ENCODE data around the gene C12orf54.

Gene C12orf54

GRCh38 chr12:48542300-48542928 lies 60.1 kb downstream of the C12orf54 start:
- no peaks in the 10 kb centered on the region for H4K20me1 ChIP-seq (ENCODE audit: insufficient read depth, low read length)
- H3K9me3 ChIP-seq (ENCODE audit: insufficient read depth, low read length, severe bottlenecking): no peaks in the 10 kb centered on the region
- no peak for TF ChIP-seq EZH2 (IDR thresholded peaks at IDR 0.05; ENCODE audit: borderline replicate concordance, low read depth, low read length, severe bottlenecking)
- TF ChIP-seq, protein P1, sequence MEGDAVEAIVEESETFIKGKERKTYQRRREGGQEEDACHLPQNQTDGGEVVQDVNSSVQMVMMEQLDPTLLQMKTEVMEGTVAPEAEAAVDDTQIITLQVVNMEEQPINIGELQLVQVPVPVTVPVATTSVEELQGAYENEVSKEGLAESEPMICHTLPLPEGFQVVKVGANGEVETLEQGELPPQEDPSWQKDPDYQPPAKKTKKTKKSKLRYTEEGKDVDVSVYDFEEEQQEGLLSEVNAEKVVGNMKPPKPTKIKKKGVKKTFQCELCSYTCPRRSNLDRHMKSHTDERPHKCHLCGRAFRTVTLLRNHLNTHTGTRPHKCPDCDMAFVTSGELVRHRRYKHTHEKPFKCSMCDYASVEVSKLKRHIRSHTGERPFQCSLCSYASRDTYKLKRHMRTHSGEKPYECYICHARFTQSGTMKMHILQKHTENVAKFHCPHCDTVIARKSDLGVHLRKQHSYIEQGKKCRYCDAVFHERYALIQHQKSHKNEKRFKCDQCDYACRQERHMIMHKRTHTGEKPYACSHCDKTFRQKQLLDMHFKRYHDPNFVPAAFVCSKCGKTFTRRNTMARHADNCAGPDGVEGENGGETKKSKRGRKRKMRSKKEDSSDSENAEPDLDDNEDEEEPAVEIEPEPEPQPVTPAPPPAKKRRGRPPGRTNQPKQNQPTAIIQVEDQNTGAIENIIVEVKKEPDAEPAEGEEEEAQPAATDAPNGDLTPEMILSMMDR (IDR thresholded peaks at IDR 0.05; ENCODE audit: borderline replicate concordance, extremely low read depth, low read length, poor library complexity, severe bottlenecking): peak; percentile 34
- DNase-seq: no peak
- H3K27ac ChIP-seq (ENCODE audit: low read length): no peak overlapping the region
- H3K27me3 ChIP-seq (ENCODE audit: insufficient read depth, low read length, poor library complexity): peaks cover 12% of the 10 kb centered on the region
- no peaks in the 10 kb centered on the region for H3K4me1 ChIP-seq (ENCODE audit: insufficient read depth, low read length)
- no peak overlapping the region for H3K4me2 ChIP-seq (ENCODE audit: insufficient read depth, low read length)
- H3K4me3 ChIP-seq (ENCODE audit: low read depth in 1 of 2, low read length in 2 of 2): no peak overlapping the region
- H3K36me3 ChIP-seq (ENCODE audit: insufficient read depth, low read length): no peaks in the 10 kb centered on the region
- H2AFZ ChIP-seq (ENCODE audit: low read depth, low read length): no peak overlapping the region
- no peak for ATAC-seq (ENCODE audit: insufficient read depth, low read depth)
- H3K9ac ChIP-seq (ENCODE audit: low read depth, low read length): no peak overlapping the region
- no peaks in the 10 kb centered on the region for H3K79me2 ChIP-seq (ENCODE audit: insufficient read depth, low read length)

GRCh38 chr12:48545833-48546469 lies 63.7 kb downstream of the C12orf54 start:
- no peak overlapping the region for H3K27ac ChIP-seq (ENCODE audit: low read length)
- H3K4me3 ChIP-seq (ENCODE audit: low read depth in 1 of 2, low read length in 2 of 2): no peak overlapping the region
- TF ChIP-seq EZH2 (IDR thresholded peaks at IDR 0.05; ENCODE audit: borderline replicate concordance, low read depth, low read length, severe bottlenecking): no peak
- TF ChIP-seq, protein P1 (IDR thresholded peaks at IDR 0.05; ENCODE audit: borderline replicate concordance, extremely low read depth, low read length, poor library complexity, severe bottlenecking): no peak
- no peak overlapping the region for H2AFZ ChIP-seq (ENCODE audit: low read depth, low read length)
- no peak overlapping the region for H3K4me2 ChIP-seq (ENCODE audit: insufficient read depth, low read length)
- H3K9me3 ChIP-seq (ENCODE audit: insufficient read depth, low read length, severe bottlenecking): no peaks in the 10 kb centered on the region
- H3K36me3 ChIP-seq (ENCODE audit: insufficient read depth, low read length): no peaks in the 10 kb centered on the region
- peaks cover 12% of the 10 kb centered on the region for H3K27me3 ChIP-seq (ENCODE audit: insufficient read depth, low read length, poor library complexity)
- no peaks in the 10 kb centered on the region for H4K20me1 ChIP-seq (ENCODE audit: insufficient read depth, low read length)
- no peaks in the 10 kb centered on the region for H3K79me2 ChIP-seq (ENCODE audit: insufficient read depth, low read length)
- ATAC-seq (ENCODE audit: insufficient read depth, low read depth): no peak
- DNase-seq: no peak
- no peaks in the 10 kb centered on the region for H3K4me1 ChIP-seq (ENCODE audit: insufficient read depth, low read length)
- H3K9ac ChIP-seq (ENCODE audit: low read depth, low read length): no peak overlapping the region
